Nephron (organoid): Measurements from ENCODE around the gene DEPP1.

Experiments
- H3K27ac Mint-ChIP-seq, 3 experiments: 2 replicates each; pipeline ENCODE4 v1.8.0; 2020; ENCODE audit warnings: mixed read lengths in 3 of 3, mild to moderate bottlenecking in 2 of 3, moderate library complexity in 1 of 3
- H3K27me3 Mint-ChIP-seq: 2 replicates; pipeline ENCODE4 v1.8.0; 2021; ENCODE audit warnings: low read depth, mild to moderate bottlenecking, moderate library complexity, mixed read lengths
- H3K36me3 Mint-ChIP-seq: 2 replicates; pipeline ENCODE4 v1.8.0; 2020; ENCODE audit warnings: low read depth, mixed read lengths
- H3K4me1 Mint-ChIP-seq: 2 replicates; pipeline ENCODE4 v1.8.0; 2020; ENCODE audit warnings: mixed read lengths
- H3K4me3 Mint-ChIP-seq, 3 experiments: 2 replicates each; pipeline ENCODE4 v1.8.0; 2020; ENCODE audit warnings: mild to moderate bottlenecking in 3 of 3, mixed read lengths in 3 of 3, moderate library complexity in 2 of 3
- H3K9me3 Mint-ChIP-seq: 2 replicates; pipeline ENCODE4 v1.8.0; 2020; ENCODE audit warnings: mixed read lengths
- TF ChIP-seq, protein P1 (sequence below), 3 experiments: fragments of 200-600 bp; sonication (generic); IDR thresholded peaks; one replicate each; pipeline ENCODE4 v1.5.0; 2021; ENCODE audit warnings: antibody characterized with exemption in 3 of 3; ENCODE audit not compliant: unreplicated experiment in 3 of 3

The DEPP1 gene

DNA sequence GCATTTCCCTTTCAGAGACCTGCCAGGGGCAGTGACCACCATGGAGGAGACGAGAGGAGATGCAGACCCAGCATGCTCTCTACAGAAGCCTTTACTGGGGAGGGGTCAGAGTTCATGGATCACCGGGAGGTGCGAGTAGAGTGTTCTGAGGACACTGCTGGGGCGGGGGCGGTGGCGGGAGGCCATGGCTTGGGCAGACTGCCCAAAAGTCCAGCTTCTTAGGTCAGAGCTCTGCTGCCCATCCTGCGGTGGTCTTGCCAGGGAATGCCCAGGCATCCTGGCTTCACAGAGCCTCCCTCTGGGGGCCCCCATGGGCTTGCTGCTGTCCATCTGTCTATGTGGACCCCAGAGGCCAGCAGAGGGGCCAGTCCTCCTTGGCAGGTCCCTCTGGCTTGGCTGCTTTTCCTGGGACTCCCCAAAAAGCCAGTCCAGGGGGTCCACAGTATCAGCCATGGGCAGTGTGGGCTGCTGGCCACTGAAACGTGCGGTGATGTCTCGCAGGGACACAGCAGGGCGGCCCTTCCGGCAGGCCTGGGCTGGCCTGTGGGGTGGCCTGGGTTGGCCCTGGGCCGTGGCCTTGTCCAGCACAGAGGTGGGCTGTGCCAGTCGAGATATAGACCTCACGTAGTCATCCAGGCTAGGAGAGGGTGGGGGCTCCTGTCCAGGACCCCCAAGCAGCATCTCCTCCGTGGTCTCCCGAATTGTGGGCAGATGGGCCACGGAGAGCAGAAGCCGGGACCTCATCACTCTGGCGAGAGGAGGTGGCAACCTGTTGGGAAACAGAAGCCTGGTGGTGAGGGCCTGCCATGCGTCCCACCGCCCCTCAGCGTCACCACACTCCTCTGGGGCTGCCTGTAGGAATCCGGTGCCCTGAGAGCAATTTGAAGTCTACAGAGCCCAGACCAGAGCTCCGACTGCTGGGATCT is 1.1 kb downstream of the DEPP1 start:
- no peaks in the 10 kb centered on the region for H3K9me3 Mint-ChIP-seq
- TF ChIP-seq, protein P1, sequence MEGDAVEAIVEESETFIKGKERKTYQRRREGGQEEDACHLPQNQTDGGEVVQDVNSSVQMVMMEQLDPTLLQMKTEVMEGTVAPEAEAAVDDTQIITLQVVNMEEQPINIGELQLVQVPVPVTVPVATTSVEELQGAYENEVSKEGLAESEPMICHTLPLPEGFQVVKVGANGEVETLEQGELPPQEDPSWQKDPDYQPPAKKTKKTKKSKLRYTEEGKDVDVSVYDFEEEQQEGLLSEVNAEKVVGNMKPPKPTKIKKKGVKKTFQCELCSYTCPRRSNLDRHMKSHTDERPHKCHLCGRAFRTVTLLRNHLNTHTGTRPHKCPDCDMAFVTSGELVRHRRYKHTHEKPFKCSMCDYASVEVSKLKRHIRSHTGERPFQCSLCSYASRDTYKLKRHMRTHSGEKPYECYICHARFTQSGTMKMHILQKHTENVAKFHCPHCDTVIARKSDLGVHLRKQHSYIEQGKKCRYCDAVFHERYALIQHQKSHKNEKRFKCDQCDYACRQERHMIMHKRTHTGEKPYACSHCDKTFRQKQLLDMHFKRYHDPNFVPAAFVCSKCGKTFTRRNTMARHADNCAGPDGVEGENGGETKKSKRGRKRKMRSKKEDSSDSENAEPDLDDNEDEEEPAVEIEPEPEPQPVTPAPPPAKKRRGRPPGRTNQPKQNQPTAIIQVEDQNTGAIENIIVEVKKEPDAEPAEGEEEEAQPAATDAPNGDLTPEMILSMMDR (IDR thresholded peaks at IDR 0.05; ENCODE audit: unreplicated experiment in 3 of 3) = no peak

DNA sequence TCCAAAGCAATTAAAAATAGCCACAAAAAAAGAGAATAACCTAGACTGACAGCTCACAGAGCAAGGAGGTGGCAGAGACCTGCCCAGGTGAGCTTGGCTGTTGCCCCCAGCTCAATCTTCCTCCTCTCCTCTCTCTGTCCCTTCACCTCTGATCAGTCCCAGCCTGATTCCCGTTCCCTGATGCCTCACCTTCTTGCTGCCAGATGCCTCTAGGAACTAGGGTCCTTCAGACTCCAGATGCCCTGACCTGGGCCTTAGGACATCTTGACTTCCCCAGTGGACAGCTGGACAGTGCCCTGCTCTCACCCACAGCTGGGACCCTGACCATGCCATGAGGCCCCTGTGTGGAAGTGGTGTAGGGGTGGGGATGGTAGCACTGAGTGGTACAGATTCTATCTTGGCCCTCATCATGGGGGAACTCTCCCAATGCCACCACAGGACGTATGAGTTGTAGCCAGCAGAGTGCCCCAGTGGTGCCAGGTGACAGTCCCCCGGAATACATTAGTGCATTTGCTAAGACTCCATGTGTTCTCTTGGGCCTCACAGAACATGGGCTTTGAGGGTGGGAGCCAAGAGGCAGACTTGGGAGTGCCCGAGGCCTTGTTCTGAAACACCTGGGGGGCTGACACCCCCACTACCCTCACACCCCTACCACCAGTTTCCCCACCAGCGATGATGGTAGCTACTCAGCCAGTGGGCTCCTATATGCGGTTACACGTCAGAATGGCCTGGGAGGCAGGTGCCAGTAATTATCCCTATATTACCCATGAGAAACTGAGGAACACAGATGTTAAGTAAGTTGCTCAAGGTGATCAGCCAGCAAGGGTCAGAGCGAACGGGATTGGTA is 2.0 kb downstream of the DEPP1 start:
- Mint-ChIP-seq H3K4me1 (peaks cover 67% of the 10 kb centered on the region), H3K9me3 (no peaks in the 10 kb centered on the region), H3K27ac (peak overlapping the region; percentile 83 to 94 (median 89)), H3K4me3 (peak overlapping the region; percentile 63 to 79 (median 69)), H3K27me3 (no peaks in the 10 kb centered on the region), H3K36me3 (peaks cover 10% of the 10 kb centered on the region)
- TF ChIP-seq, protein P1 (IDR thresholded peaks at IDR 0.05; ENCODE audit: unreplicated experiment in 3 of 3) = no peak

More for the DNA sequence above, 1.1 kb downstream of the DEPP1 start:
- H3K27me3 Mint-ChIP-seq = no peaks in the 10 kb centered on the region
- peak overlapping the region; percentile 84 to 93 (median 92) for H3K4me3 Mint-ChIP-seq
- peaks cover 3% of the 10 kb centered on the region for H3K36me3 Mint-ChIP-seq
- peaks cover 68% of the 10 kb centered on the region for H3K4me1 Mint-ChIP-seq
- peak overlapping the region; percentile 97 to 99 (median 98) for H3K27ac Mint-ChIP-seq

DNA sequence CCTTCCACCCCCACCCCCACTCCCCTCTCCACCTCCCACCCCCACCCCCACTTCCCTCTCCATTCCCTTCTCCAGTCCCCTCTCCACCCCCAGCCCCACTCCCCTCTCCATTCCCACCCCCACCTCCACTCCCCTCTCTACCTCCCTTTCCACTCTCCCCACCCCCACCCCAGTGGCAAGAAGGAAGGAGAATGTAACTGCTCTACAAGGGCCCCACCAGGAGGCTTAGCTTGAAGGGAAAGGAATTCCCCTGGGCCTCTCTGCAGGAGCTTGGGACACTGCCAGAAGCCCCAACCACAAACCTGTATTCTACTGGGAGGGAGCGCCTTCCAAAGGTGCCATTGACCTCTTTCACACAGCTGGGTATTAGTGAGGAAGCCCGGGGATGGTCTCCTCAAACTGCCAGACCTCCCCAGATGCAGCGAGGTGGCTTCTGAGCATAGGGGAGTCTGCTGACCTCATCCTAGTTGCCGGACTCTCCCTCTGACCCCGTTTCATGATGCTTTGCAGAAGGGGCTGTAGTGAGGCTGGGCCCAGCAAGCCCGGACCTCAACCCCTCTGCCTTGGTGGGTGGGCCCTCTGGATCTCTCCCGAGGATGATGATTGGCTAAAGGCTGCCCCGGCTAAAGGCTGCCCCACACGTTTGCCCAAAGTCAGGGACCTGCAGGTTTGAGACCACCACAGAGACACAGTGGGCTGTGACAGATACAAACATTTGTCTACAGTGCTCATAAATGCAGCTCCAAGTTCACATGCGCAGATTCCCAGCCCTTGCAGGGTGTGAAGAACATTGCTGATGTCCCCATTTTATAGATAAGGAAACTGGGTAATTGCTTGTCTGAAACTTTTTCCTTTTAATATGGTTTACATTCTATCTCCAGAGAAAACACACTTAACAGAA is 2.9 kb downstream of the DEPP1 start:
- Mint-ChIP-seq H3K9me3 (no peaks in the 10 kb centered on the region), H3K27me3 (no peaks in the 10 kb centered on the region), H3K4me1 (peaks cover 63% of the 10 kb centered on the region), H3K27ac (peak overlapping the region; percentile 83 to 94 (median 89)), H3K36me3 (peaks cover 16% of the 10 kb centered on the region), H3K4me3 (peak overlapping the region; percentile 63 to 79 (median 69))
- TF ChIP-seq, protein P1 (IDR thresholded peaks at IDR 0.05; ENCODE audit: unreplicated experiment in 3 of 3) = no peak

DNA sequence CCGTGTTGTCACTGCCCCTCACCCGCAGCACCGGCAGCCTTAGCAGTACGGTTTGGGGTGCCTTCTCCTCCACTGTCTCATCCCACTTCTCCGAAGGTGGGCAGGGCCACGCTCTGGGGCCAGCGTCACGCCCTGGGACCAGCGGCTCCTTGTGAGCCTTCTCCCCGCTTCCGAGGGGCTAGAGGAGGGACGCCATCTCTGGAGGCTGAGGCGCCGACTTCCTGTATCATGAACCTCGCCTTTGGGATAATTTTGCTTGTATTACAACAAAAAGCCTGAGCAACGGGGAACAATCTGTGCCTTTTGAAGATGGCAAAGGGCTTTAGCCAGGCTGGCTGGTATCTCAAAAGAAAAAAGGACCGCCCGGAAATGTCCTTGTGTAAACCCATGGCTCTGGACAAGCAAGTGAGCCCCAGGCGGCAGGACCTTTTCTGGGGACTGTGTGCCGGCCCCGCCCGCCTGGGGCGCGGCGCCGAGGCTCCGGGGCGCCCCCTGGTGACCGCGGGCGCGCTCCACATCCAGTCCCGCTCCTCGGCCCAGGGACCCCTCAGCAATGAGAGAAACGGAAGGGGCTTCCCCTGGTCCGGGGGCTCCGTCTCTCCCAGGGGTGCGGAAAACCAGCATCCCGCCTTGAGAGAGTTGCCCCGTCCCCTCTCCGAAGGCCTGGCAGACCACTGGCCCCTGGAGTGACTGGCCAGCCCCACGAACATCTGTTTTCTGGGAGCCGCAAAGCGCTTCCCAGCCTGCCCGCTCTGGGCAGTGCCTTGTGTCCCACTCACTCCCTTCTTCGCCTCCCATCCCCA is 3.8 kb downstream of the DEPP1 start:
- Mint-ChIP-seq H3K36me3 (peaks cover 22% of the 10 kb centered on the region), H3K4me3 (peak overlapping the region; percentile 56 to 69 (median 60)), H3K9me3 (no peaks in the 10 kb centered on the region), H3K27ac (peak overlapping the region; percentile 77 to 89 (median 83)), H3K27me3 (no peaks in the 10 kb centered on the region), H3K4me1 (peaks cover 57% of the 10 kb centered on the region)
- TF ChIP-seq, protein P1 (IDR thresholded peaks at IDR 0.05; ENCODE audit: unreplicated experiment in 3 of 3) = peak; percentile 95 to 98 (median 96)
